GM12873 (cell line): ENCODE results near the gene OR11A1.

Experiments used
- TF ChIP-seq, protein P1 (sequence below): IDR thresholded peaks from 2 replicates; pipeline ENCODE4 v1.5.1; 2012; ENCODE audit warnings: low read depth, mild to moderate bottlenecking, moderate library complexity, low read length, control low read depth; ENCODE audit not compliant: insufficient read depth; ENCODE audit errors: missing control alignments

The OR11A1 gene

GRCh38 chr6:29490055-29490454 lies 33.2 kb upstream of the OR11A1 start:
- TF ChIP-seq, protein P1, sequence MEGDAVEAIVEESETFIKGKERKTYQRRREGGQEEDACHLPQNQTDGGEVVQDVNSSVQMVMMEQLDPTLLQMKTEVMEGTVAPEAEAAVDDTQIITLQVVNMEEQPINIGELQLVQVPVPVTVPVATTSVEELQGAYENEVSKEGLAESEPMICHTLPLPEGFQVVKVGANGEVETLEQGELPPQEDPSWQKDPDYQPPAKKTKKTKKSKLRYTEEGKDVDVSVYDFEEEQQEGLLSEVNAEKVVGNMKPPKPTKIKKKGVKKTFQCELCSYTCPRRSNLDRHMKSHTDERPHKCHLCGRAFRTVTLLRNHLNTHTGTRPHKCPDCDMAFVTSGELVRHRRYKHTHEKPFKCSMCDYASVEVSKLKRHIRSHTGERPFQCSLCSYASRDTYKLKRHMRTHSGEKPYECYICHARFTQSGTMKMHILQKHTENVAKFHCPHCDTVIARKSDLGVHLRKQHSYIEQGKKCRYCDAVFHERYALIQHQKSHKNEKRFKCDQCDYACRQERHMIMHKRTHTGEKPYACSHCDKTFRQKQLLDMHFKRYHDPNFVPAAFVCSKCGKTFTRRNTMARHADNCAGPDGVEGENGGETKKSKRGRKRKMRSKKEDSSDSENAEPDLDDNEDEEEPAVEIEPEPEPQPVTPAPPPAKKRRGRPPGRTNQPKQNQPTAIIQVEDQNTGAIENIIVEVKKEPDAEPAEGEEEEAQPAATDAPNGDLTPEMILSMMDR, result no peak

GRCh38 chr6:29489286-29489685 lies 32.4 kb upstream of the OR11A1 start:
- TF ChIP-seq, protein P1, result no peak

DNA sequence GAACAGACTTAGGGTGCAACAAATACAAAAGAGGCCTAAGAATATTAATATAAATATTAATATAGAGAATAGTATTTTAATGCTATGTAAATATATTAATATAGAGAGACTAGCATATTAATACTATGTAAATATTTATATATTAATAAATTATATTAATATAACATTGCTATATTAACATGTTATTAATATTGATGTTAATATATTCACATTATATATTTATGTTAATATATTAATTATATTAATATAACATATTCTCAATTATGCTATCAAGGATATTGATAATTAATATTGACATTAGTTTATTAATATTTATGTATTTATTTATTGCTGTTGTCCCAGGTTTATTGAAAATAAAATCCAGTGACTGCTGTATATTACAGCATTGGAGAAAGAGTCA lies 32.0 kb upstream of the OR11A1 start:
- TF ChIP-seq, protein P1, result no peak

GRCh38 chr6:29487660-29488059 lies 30.8 kb upstream of the OR11A1 start, which contains the start of gene MAS1L:
MAS1L (minus strand) TSS chr6:29487956; CDS start chr6:29487902, 54 bp downstream.
- TF ChIP-seq, protein P1, result no peak

GRCh38 chr6:29487131-29487530 lies 30.3 kb upstream of the OR11A1 start:
- TF ChIP-seq, protein P1, result no peak

DNA sequence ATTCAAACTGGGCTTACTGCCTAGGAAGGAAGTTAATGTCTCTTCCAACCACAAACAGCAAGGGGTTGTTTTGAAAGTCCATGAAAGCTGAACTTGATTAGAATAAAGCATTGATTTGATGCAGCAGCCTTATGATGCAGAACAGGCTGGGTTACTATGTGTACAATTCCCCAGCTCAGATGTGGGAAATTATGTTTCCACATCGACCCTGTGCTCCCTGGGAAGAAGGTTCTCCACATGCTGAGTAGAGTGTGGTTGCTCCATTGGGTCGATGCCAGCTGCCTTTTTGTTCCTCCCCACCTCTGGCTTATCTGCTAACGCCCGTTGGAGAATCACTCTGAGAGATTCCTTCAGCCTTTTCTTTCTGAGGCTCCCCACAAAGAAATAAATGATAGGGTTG lies 29.7 kb upstream of the OR11A1 start:
- TF ChIP-seq, protein P1, result no peak

DNA sequence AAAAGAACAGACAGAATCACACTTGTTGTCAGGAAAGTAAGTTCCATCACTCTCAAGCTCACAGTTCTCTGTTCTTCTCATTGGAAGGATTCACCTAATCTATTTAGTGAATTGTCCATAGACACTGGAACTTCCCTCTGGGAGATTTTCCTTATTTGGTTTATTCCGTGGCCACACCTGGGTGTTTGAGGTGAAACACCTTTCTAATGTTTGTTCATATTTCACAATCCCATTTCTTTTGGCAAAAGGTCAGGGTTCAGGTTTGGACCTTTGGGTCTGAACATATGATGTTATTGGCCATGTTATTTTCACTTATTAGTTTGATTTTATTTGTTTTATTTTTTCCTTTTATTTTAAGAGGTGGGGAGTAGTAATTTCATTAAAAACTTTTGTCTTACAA lies 26.9 kb upstream of the OR11A1 start:
- TF ChIP-seq, protein P1, result no peak
